Measurements from ENCODE around the gene PTRHD1.

PTRHD1 gene

DNA sequence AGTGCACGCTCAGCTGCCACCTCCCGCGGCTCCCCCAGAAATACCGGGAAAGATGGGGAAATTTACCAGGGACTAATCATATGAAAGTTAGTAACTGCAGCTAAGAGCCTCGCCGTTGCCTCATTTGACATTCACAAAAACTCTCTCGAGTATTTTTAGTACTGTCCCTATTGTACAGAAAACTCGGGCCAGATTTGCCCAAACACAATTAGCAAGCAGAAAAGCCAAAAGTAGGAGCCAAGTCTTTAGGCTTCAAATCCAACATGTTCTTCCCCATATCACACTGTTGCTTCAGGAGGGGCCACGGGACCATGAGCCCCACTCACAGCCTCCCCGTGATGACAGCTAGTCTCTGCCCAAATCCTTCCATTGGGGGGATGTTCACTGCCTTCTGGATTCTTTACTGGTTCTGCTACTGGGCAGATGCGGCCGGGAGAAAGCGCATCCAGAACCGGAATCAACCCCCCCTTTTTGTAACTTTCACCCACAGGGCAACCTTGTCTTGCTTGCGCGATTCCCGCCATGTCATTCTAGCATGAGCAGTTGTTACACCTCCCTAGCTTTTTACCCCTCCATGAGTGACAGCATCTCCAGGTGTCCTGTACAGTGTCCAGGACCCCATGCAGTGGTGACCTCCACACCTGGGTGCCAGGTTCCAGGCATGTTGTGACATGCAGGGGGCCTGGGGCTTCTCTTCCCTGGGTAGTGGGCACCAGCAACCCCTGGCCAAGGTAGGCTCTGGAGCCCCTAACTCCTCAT is 35.2 kb upstream of the PTRHD1 start:
- Histone ChIP-seq H3K4me3 (ENCODE audit: extremely low read depth, insufficient read depth, low read length, poor library complexity, severe bottlenecking) (no peak overlapping the region), H3K27ac (ENCODE audit: low read depth, low read length, severe bottlenecking) (no peak overlapping the region), H3K9me3 (ENCODE audit: control insufficient read depth, low read length) (no peaks in the 10 kb centered on the region), H3K36me3 (ENCODE audit: control insufficient read depth, insufficient read depth, low read length) (peaks cover 37% of the 10 kb centered on the region), H3K4me1 (ENCODE audit: control insufficient read depth, insufficient read depth, low read length, poor library complexity, severe bottlenecking) (no peaks in the 10 kb centered on the region)
- 88 to 94% methylated on average over 15 to 17 of the region's 17 CpGs for WGBS, 2 experiments (ENCODE audit: insufficient coverage in 2 of 2)

DNA sequence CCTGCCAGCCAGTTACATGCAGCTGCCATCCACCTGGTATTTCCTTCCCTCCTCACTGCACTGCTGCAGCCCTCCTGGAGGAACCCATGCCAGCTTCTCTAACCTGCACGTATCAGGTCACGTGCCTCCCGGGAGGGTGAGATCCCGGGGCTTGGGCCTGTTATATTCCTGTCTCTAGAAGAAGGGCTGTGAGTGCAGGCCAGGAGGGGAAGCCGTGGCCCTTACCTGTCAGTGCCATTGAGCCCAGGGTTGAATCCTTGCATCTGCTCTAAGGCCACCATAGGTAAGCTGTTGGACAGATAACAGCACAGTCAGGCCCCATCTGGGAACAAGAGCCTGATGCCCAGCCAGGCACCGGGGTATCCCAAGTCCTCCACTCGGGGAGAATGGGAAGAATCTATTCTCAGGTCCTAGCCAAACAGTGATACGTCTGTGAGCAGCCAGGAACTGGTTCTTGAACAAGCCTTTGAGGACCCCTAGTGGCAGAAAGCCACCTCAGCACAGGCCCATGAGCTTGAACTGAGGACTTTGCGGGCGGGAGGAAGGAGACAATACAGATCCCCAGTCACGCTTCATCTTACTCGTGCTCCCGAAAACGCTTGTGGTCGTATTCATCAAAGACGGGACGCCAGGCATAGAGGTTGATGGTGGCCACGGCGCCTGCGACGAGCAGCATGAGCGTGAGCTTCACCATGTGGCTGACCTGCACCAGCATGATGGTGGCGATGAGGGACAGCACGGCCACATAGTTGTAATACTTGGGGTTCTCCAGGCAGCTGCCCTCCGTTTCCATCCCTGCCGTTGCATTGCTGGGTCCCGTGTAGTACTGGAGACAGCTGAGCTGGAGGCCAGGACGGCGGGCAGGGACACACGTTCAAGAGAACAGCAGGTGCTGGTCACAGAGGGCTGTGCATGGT is 34.4 kb upstream of the PTRHD1 start:
- peaks cover 45% of the 10 kb centered on the region for H3K36me3 ChIP-seq (ENCODE audit: control insufficient read depth, insufficient read depth, low read length)

DNA sequence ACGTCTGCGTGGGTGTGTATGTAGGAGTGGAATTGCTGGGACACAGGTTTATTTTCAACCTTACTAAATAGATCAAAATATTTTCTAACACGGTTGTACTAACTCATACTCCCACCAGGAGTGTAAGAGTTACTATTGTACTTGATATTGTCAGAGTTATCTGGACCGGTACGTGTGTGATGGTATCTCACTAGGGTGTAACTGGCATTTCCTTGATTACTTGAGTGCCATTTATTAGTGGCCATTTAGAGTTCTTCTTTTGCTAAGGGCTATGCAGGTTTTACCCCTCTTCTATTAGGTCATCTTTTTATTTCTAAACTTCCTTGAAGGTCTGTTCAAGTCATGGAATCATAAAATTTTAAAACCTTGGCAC is 33.6 kb upstream of the PTRHD1 start:
- H3K36me3 ChIP-seq (ENCODE audit: control insufficient read depth, insufficient read depth, low read length), result peaks cover 53% of the 10 kb centered on the region
- H3K9me3 ChIP-seq (ENCODE audit: control insufficient read depth, low read length), result no peaks in the 10 kb centered on the region
- H3K4me3 ChIP-seq (ENCODE audit: extremely low read depth, insufficient read depth, low read length, poor library complexity, severe bottlenecking), result no peak overlapping the region
- H3K27ac ChIP-seq (ENCODE audit: low read depth, low read length, severe bottlenecking), result no peak overlapping the region
- 83 to 100% methylated on average over 2 of the region's 5 CpGs for WGBS, 2 experiments (ENCODE audit: insufficient coverage in 2 of 2)
- no peaks in the 10 kb centered on the region for H3K4me1 ChIP-seq (ENCODE audit: control insufficient read depth, insufficient read depth, low read length, poor library complexity, severe bottlenecking)

More for the DNA sequence above, 34.4 kb upstream of the PTRHD1 start:
- H3K27ac ChIP-seq (ENCODE audit: low read depth, low read length, severe bottlenecking), result no peak overlapping the region
- H3K9me3 ChIP-seq (ENCODE audit: control insufficient read depth, low read length), result no peaks in the 10 kb centered on the region
- H3K4me1 ChIP-seq (ENCODE audit: control insufficient read depth, insufficient read depth, low read length, poor library complexity, severe bottlenecking), result no peaks in the 10 kb centered on the region
- H3K4me3 ChIP-seq (ENCODE audit: extremely low read depth, insufficient read depth, low read length, poor library complexity, severe bottlenecking), result no peak overlapping the region
- WGBS, 2 experiments (ENCODE audit: insufficient coverage in 2 of 2), result 49 to 51% methylated on average over 28 to 30 of the region's 30 CpGs

DNA sequence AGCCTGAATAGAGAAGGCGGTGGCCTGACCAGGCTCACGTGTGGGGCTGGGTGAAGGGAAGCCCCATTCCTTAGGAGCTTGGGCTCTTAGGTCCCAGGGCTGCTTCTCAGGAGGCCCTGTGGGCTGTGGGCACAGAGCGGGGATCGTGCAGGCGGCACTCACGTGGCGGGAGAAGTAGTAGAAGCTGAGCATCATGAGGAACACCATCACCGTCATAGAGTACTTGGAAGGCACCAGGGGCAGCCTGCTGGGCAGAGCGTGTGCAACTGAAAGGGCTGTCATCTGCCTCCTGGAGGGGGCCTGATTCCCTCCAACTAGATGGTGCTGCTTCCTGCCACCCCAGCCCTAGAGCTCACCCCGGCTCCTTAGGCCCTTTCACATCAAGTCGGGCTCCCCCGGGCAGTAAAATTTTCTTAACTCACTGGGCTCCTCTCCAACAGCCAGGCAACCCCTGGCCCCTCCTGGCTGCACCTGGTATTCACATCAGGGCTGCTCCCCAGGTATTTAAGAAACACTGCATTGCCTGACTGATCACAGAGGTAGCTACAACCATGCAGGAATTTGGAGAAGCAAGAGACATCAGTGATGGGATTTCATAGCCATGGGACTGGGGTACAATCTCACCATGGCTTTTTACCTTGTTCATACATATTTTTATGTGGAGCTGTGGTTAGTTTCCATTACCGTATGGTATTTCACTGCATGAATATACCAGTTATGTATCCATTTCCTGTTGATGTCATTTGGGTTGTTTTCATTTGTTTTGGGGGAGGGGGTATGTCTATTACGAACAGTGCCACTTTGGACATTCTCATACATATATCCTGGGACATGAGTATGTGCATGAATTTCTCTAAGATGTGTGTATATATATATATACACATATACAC is 32.9 kb upstream of the PTRHD1 start:
- Histone ChIP-seq H3K27ac (ENCODE audit: low read depth, low read length, severe bottlenecking) (no peak overlapping the region), H3K4me1 (ENCODE audit: control insufficient read depth, insufficient read depth, low read length, poor library complexity, severe bottlenecking) (no peaks in the 10 kb centered on the region), H3K4me3 (ENCODE audit: extremely low read depth, insufficient read depth, low read length, poor library complexity, severe bottlenecking) (no peak overlapping the region), H3K36me3 (ENCODE audit: control insufficient read depth, insufficient read depth, low read length) (peaks cover 55% of the 10 kb centered on the region), H3K9me3 (ENCODE audit: control insufficient read depth, low read length) (no peaks in the 10 kb centered on the region)
- 90 to 92% methylated on average over 7 to 12 of the region's 14 CpGs for WGBS, 2 experiments (ENCODE audit: insufficient coverage in 2 of 2)

DNA sequence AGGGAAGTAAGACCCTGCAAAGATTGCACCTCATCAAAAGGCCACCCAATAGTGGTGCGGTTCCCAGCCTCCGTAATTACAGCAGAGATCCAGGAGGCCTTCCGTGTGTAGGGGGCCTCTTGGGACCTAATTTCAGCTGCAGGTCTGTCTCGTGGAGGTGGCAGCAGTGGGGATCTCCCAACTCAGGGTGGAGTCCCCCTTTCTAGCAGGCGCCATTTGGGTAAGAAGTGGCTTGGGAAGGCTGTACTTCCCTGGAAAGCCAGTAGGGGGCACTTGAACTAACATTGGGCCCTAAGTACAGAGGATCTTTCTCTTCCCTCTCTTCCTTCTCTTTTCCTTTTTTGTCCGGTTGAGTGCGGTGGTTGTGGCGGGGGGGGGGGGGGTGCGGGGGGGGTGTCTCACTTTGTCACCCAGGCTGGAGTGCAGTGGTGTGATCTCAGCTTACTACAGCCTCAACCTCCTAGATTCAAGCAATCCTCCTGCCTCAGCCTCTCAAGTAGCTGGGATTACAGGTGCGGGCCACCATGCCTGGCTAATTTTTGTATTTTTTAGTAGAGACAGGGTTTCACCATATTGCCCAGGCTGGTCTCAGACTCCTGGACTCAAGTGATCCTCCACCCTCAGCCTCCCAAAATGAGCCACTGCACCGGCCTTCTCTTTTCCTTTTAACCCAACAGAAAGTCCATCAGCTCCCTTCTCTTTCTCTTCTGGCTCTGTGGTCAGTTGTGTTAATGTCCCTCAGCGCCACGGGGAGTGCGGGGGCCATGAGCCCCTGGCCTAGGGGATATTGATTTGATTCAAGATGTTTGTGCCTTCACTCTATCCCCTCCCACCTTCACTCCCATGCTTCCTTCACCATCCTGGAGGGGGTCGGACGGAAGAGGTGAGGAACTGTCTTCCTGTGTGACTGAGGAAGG is 32.0 kb upstream of the PTRHD1 start:
- H3K27ac ChIP-seq (ENCODE audit: low read depth, low read length, severe bottlenecking), result no peak overlapping the region
- no peak overlapping the region for H3K4me3 ChIP-seq (ENCODE audit: extremely low read depth, insufficient read depth, low read length, poor library complexity, severe bottlenecking)
- H3K36me3 ChIP-seq (ENCODE audit: control insufficient read depth, insufficient read depth, low read length), result peaks cover 55% of the 10 kb centered on the region
- no peaks in the 10 kb centered on the region for H3K9me3 ChIP-seq (ENCODE audit: control insufficient read depth, low read length)
- 92 to 93% methylated on average over 5 to 6 of the region's 16 CpGs for WGBS, 2 experiments (ENCODE audit: insufficient coverage in 2 of 2)
- H3K4me1 ChIP-seq (ENCODE audit: control insufficient read depth, insufficient read depth, low read length, poor library complexity, severe bottlenecking), result no peaks in the 10 kb centered on the region

DNA sequence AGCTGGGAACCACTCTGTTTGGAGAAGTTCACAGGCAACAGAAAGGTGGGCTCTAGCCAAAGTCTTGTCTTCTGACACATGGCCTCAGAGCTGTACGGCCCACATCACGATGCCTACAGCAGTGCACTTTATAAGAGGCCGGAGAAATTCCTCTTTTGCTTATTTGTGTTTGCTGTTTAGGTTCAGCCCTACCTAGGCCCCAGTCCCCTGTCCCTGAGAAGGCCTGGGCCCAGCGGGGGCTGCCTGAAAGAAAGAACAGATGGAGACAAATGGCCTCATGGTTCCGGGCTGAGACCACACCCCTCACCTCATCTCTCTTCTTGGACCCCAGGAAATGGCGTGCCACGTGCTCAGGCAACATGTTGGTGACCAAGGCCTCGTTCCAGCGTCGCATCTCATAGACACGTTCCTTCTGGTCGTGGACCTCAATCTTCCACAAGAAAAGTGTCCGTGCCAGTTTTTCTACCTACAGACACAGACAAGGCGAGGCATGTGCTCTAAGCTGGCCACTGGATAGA is 30.9 kb upstream of the PTRHD1 start:
- no peak overlapping the region for H3K4me3 ChIP-seq (ENCODE audit: extremely low read depth, insufficient read depth, low read length, poor library complexity, severe bottlenecking)
- no peaks in the 10 kb centered on the region for H3K4me1 ChIP-seq (ENCODE audit: control insufficient read depth, insufficient read depth, low read length, poor library complexity, severe bottlenecking)
- no peak overlapping the region for H3K27ac ChIP-seq (ENCODE audit: low read depth, low read length, severe bottlenecking)
- H3K36me3 ChIP-seq (ENCODE audit: control insufficient read depth, insufficient read depth, low read length), result peaks cover 60% of the 10 kb centered on the region
- WGBS, 2 experiments (ENCODE audit: insufficient coverage in 2 of 2), result 97 to 98% methylated on average over 12 to 14 of the region's 14 CpGs
- no peaks in the 10 kb centered on the region for H3K9me3 ChIP-seq (ENCODE audit: control insufficient read depth, low read length)

DNA sequence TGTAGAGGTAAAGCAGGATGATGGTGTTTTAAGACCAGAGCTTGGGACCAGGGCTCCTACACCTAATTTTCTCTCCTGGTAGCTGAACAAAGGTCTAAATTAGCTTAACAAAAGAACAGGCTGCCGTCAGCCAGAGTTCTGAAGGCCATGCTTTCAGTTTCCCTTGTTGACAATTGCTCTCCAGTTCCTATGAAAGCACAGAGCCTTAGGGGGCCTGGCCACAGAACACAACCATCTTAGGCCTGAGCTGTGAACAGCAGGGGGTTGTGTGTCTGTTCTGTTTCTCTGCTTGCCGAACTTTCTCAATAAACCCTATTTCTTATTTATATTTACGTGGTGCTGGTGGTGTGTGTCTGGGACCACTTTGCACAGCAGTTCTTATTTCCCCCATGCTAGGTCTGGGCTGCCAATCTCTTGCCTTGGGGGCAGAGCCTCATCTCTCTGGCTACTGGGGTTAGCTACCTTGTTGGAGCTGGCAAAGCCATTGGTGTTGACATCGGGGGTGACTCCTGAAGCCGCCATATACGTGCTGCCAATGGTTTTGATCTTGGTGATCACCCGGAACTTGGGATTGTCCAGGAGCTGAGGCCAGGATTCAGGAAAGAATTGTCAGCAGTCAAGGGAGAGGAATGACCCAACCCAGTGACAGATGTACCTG is 29.0 kb upstream of the PTRHD1 start:
- 67 to 79% methylated on average over 2 to 5 of the region's 7 CpGs for WGBS, 2 experiments (ENCODE audit: insufficient coverage in 2 of 2)
- Histone ChIP-seq H3K4me1 (ENCODE audit: control insufficient read depth, insufficient read depth, low read length, poor library complexity, severe bottlenecking) (peaks cover 12% of the 10 kb centered on the region), H3K9me3 (ENCODE audit: control insufficient read depth, low read length) (no peaks in the 10 kb centered on the region), H3K27ac (ENCODE audit: low read depth, low read length, severe bottlenecking) (no peak overlapping the region), H3K36me3 (ENCODE audit: control insufficient read depth, insufficient read depth, low read length) (peaks cover 80% of the 10 kb centered on the region), H3K4me3 (ENCODE audit: extremely low read depth, insufficient read depth, low read length, poor library complexity, severe bottlenecking) (no peak overlapping the region)

DNA sequence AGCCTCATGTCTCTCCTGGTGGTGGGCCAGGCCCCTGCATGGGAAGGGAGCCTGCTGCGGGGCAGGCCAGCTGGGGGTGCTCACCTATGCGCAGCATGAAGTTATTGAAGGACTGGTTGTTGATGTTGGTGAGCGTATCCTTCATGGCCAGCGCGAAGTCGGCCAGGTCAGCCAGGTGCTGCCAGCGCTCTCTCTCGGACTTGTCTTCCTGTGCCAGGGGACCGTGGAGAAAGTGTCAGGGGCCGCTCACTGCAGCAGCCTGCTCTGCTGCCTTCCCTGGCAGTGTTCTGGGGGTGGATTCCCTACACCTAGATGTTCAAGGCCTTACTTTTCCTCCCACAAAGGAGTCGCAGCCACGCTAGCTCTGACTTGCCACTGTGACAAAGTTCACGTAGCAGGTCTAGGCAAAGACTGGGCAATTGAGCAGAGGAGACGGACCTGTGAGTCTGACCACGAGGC is 28.3 kb upstream of the PTRHD1 start:
- Histone ChIP-seq H3K4me3 (ENCODE audit: extremely low read depth, insufficient read depth, low read length, poor library complexity, severe bottlenecking) (no peak overlapping the region), H3K36me3 (ENCODE audit: control insufficient read depth, insufficient read depth, low read length) (peaks cover 86% of the 10 kb centered on the region), H3K27ac (ENCODE audit: low read depth, low read length, severe bottlenecking) (no peak overlapping the region), H3K9me3 (ENCODE audit: control insufficient read depth, low read length) (no peaks in the 10 kb centered on the region), H3K4me1 (ENCODE audit: control insufficient read depth, insufficient read depth, low read length, poor library complexity, severe bottlenecking) (peaks cover 18% of the 10 kb centered on the region)
- 85 to 87% methylated on average over 13 to 15 of the region's 15 CpGs for WGBS, 2 experiments (ENCODE audit: insufficient coverage in 2 of 2)

All from mesodermal cell (in vitro differentiated cells).